Midbrain (tissue), 1 donor: ENCODE results near the gene RPL18.
"Not testable (repeated sequence)": the region's sequence is repeated elsewhere in the genome, so short reads cannot be mapped to it uniquely, and the experiment has no call there.

Experiments used
- DNase-seq: peaks from one replicate; lab custom pipeline; 2025; lab: John Stamatoyannopoulos, UW

The RPL18 gene

GRCh38 chr19:48618916-48619691 lies at the start of gene RPL18, which contains the start of gene SPHK2:
RPL18 (minus strand) TSS chr19:48619178; CDS start chr19:48619143, 35 bp downstream.
SPHK2 (plus strand) TSS chr19:48619506; CDS start chr19:48620515, 1,009 bp downstream.
- peak; percentile 100 for DNase-seq

DNA sequence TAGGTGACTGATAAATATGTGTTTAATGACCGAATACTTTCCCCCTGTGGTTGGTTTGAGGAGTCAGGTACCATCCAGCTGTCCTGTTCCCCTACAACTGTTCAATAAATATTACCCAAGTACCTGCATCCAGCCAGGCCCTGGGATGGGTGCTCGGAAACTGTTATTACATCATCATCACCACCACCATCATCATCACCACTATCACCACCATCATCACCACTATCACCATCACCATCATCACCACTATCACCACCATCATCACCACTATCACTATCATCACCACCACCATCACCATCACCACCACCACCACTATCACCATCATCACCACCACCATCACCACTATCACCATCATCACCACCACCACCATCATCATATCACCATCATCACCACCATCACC lies 49.8 kb upstream of the RPL18 start:
- no peak for DNase-seq

GRCh38 chr19:48668332-48668731 lies 49.4 kb upstream of the RPL18 start:
- DNase-seq, result no peak

- no peak for DNase-seq
These were observed 46.8 kb upstream of the RPL18 start for GRCh38 chr19:48665786-48666185.

- DNase-seq, result no peak
These were observed 45.5 kb upstream of the RPL18 start for GRCh38 chr19:48664476-48664875.

GRCh38 chr19:48663667-48664066 lies 44.7 kb upstream of the RPL18 start:
- DNase-seq, result no peak

DNA sequence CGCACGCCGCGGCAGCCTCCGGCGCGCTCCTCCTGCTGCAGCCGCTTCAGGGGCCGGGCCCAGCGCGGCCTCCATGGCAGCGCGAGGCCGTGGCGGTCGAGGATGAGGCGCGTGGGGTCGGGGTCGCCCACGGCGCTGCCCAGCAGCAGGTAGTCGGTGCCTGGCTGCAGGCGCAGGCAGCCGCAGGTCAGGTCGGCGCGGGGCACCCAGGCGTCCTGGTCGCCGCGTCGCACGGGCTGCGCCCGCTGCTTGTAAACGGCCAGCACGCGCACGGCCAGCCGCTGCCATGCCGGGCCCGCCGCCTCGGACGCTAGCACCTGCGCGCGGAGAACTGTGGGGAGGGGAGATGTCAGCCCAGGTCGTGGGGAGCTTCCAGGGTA lies 42.7 kb upstream of the RPL18 start:
- DNase-seq, result no peak

DNA sequence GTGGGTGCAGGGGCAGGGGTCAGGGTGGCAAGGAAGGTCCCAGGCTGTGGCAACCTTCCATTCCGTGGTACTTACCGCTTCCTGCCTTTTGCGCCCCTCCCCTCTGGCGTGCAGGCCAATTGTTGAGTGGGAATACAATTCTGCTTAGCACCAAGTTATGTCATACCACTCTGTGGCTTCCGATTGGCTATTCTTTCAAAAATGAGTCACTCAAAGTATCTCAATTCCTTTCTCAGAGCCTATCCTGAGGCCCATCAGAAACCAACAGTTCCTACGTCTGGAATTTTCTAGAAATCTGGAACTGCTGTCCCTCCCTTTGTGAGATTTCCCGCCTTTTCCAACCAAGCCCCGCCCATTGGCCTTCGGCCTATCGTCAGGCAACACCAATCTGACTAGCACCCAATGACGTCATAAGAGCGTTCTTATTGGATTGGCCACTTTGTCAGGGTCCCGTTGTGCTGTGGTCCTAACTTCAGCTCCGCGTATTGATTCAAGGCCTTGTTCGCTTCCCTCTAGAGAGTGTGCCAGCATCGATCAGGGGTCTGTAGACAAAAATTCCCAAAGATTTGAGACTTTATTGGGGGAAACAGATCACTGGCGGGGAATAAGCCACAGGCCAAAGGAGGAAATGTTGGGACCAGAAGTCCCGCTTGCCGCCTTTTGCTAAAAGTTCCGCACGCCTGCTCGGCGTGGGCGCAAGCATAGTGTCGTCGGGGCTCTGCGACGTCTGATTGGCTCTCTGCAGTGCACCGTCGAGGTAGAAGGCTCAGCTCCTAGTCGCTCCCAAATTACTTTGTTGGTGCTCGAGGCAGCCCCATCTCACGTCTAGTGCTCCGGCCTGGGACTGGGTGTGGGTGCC lies 42.1 kb upstream of the RPL18 start:
- peak; percentile 83 for DNase-seq

DNA sequence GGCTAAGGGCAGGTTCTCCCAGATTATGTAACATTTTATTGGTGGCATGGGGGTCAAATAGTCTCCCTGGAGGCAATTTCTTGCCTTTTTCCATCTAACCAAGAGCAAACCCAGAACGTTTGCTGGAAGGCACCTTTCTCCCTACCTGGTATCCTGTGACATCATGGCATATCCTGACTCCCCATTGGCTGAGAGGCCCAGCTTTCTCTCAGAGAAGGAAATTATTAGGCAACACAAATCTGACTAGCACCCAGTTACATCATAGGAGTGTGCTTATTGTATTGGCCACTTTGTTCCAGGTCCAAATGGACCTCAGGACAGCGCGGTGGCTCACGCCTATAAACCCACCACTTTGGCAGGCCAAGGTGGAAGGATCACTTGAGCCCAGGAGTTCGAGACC lies 40.8 kb upstream of the RPL18 start:
- peak; percentile 20 for DNase-seq

- DNase-seq, result no peak
These were observed 39.5 kb upstream of the RPL18 start for GRCh38 chr19:48658483-48658882.

- DNase-seq, result not testable (repeated sequence)
These were observed 38.9 kb upstream of the RPL18 start for GRCh38 chr19:48657828-48658227.

DNA sequence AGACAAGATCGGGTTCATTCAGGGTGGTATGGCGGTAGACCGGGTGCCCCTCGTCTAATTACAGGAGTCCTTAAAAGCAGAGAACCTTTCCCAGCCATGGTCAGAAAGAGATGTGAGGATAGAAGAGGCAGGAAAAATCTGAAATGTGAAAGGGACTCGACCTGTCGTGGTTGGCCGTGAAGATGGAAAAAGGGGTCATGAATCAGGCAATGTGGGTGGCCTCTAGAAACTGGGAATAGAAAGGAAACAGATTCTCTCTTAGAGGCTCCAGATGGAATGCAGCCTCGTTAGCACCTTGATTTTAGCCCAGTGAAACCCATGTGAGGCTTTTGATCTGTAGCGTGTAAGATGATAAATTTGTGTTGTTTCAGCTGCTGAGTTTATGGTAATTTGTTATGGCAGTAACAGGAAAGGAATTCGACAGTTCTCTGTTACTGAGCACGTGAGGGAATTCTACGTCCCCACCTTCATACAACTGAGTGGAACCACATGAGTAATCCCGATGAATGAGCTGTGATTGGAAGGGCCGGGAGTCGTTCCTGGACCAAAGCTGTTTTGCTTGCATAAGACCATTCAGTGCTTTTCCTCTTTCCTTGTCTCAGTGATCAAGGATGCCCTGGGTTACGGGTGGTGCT lies 38.0 kb upstream of the RPL18 start:
- no peak for DNase-seq

DNA sequence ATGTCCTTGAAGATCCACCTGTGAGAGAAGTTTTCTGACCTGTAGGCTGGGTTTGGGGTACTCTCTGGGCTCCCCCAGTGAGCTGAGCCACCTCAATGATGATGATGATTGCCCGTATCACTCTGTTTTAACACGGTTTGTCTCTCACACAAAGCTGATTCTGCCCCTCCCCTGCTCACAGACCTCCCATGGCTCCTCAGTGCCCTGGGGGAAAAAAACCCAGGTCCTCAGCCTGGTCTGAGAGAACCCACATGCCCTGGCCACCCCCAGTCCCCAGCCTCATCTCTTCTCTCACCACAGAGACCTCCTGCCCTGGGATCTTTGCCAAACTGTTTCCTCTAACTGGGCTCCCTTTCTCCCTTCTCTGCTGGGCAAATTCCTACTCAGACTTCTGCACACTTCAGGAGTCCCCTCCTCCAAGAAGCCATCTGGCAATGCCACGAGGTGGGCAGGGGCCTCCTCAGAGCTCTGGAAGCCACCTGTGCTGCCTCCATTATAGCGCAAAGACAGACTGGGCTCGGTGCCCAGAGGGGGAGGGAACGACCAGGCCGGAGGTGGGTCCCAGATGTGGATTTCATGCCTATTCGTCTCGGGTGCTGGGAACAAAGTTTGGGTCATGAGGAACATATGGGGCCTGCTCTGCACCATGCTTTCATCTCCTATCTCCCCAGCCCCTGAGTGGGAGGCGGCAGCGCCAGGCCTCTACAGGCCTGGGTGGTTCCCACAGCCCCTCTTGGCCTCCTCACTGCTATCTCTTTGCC lies 35.5 kb upstream of the RPL18 start:
- DNase-seq, result no peak

- DNase-seq, result no peak
These were observed 32.7 kb upstream of the RPL18 start for GRCh38 chr19:48651683-48652048.

- no peak for DNase-seq
These were observed 32.1 kb upstream of the RPL18 start for GRCh38 chr19:48650974-48651682.

- DNase-seq, result no peak
These were observed 29.2 kb upstream of the RPL18 start for GRCh38 chr19:48648134-48648533.

DNA sequence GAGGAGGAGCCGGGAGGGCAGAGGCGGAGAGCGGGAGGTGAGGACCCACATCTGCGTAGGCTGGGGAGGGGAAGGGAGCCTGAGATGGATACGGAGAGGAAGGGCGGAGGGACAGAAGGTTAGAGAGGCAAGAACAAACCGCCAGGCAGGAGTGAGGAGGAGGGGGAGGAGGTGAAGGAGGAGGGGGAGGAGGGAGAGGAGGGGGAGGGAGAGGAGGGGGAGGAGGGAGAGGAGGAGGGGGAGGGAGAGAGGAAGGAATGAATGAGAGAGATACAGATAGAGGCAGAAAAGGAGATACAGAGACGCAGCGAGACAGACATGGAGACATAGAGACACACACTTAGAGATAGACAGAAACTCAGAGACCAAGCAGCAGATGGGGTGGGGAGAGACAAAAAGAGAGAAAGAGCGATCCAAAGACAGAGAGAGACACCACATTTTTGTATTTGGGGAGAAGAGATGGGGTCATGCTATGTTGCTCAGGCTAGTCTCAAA lies 27.8 kb upstream of the RPL18 start:
- no peak for DNase-seq

- DNase-seq, result peak; percentile 81
These were observed 27.2 kb upstream of the RPL18 start, which contains the start of gene CA11 for GRCh38 chr19:48646001-48646721. CA11 (minus strand) TSS chr19:48646187; CDS start chr19:48645632, 555 bp downstream.

DNA sequence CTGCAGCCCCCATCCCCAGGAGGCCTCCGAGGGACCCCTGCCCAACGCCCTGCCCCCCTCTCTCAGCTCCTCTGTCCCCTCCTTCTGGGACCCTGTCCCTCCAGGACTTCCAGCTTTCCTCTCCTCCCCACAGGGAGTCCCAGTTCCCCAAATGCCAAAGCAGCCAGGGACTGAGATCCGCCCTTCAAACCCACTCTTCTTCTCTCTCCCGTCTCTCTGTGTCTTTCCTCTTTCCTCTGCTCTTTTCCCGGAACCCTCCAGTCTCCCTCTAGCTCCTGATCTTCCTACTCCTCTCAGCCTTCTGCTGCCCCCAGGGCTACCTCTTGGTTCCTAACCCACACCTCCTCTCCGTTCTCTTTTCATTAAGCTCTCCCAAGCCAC lies 26.6 kb upstream of the RPL18 start:
- no peak for DNase-seq
